SK-N-SH treated with all-trans-retinoic acid at 6 μM for 48 hours (cell line): ENCODE data around the gene PIK3R1.

Experiments used
- ATAC-seq: fragments of 200-7000 bp; cut with Tn5 transposase; 3 replicates; pipeline ENCODE4 v1.9.1; 2020; ENCODE audit warnings: mild to moderate bottlenecking, moderate library complexity
- BACH2 ChIP-seq: fragments of 250-450 bp; sonication (Bioruptor Pico); IDR thresholded peaks from 2 replicates; pipeline ENCODE4 v1.9.0; 2021; ENCODE audit warnings: mild to moderate bottlenecking, borderline replicate concordance
- CSDC2 ChIP-seq: fragments of 250-450 bp; sonication (Bioruptor Pico); IDR thresholded peaks from 2 replicates; pipeline ENCODE4 v1.5.0; 2020; ENCODE audit warnings: mild to moderate bottlenecking, moderate library complexity
- ESRRG ChIP-seq: fragments of 250-450 bp; sonication (Bioruptor Pico); IDR thresholded peaks from 2 replicates; pipeline ENCODE4 v1.6.1; 2021; ENCODE audit warnings: mild to moderate bottlenecking
- GLIS3 ChIP-seq: fragments of 250-450 bp; sonication (Bioruptor Pico); IDR thresholded peaks from 2 replicates; pipeline ENCODE4 v1.5.0; 2020; ENCODE audit warnings: mild to moderate bottlenecking, moderate library complexity
- ISL1 ChIP-seq: fragments of 250-450 bp; sonication (Bioruptor Pico); IDR thresholded peaks from 2 replicates; pipeline ENCODE4 v2.1.2; 2022; ENCODE audit warnings: mild to moderate bottlenecking, moderate library complexity
- OSR1 ChIP-seq: fragments of 250-450 bp; sonication (Bioruptor Pico); IDR thresholded peaks from 2 replicates; pipeline ENCODE4 v1.8.0; 2022; ENCODE audit warnings: moderate library complexity, mild to moderate bottlenecking, inconsistent platforms
- PPARA ChIP-seq: fragments of 250-450 bp; sonication (Bioruptor Pico); IDR thresholded peaks from 2 replicates; pipeline ENCODE4 v1.5.0; 2020; ENCODE audit warnings: mild to moderate bottlenecking, borderline replicate concordance
- RARB ChIP-seq: fragments of 250-450 bp; sonication (Bioruptor Pico); IDR thresholded peaks from 2 replicates; pipeline ENCODE4 v1.8.0; 2021; ENCODE audit warnings: mild to moderate bottlenecking, moderate library complexity
- SNAI2 ChIP-seq: fragments of 250-450 bp; sonication (Bioruptor Pico); IDR thresholded peaks from 2 replicates; pipeline ENCODE4 v1.5.0; 2020; ENCODE audit warnings: mild to moderate bottlenecking, moderate library complexity
- TCF4 ChIP-seq: fragments of 250-450 bp; sonication (Bioruptor Pico); IDR thresholded peaks from 2 replicates; pipeline ENCODE4 v1.8.0; 2021; ENCODE audit warnings: mild to moderate bottlenecking, moderate library complexity, borderline replicate concordance
- TOX ChIP-seq: fragments of 250-450 bp; sonication (Bioruptor Pico); IDR thresholded peaks from 2 replicates; pipeline ENCODE4 v1.8.0; 2021; ENCODE audit warnings: mild to moderate bottlenecking, moderate library complexity, borderline replicate concordance
- ZC3H10 ChIP-seq: fragments of 250-450 bp; sonication (Bioruptor Pico); IDR thresholded peaks from 2 replicates; pipeline ENCODE4 v1.5.1; 2021; ENCODE audit warnings: mild to moderate bottlenecking, moderate library complexity
- ZFP30 ChIP-seq: fragments of 450-650 bp; formaldehyde crosslinking; IDR thresholded peaks from 2 replicates; pipeline ENCODE4 v1.5.0; 2022; ENCODE audit warnings: mild to moderate bottlenecking, moderate library complexity
- ZNF565 ChIP-seq: fragments of 450-650 bp; formaldehyde crosslinking; conservative IDR thresholded peaks from 2 replicates; pipeline ENCODE4 v1.5.0; 2020; ENCODE audit warnings: low read depth, mild to moderate bottlenecking, moderate library complexity
- ZNF8 ChIP-seq: fragments of 450-650 bp; formaldehyde crosslinking; IDR thresholded peaks from 2 replicates; pipeline ENCODE4 v1.5.0; 2020; ENCODE audit warnings: mild to moderate bottlenecking, moderate library complexity
- TF ChIP-seq, protein P1 (sequence below): fragments of 250-450 bp; sonication (Bioruptor Pico); IDR thresholded peaks from 2 replicates; pipeline ENCODE4 v1.8.0; 2020; ENCODE audit warnings: mild to moderate bottlenecking, moderate library complexity, borderline replicate concordance
- TF ChIP-seq, protein P2 (sequence below): fragments of 250-450 bp; sonication (Bioruptor Pico); IDR thresholded peaks from 2 replicates; pipeline ENCODE4 v1.5.0; 2020; ENCODE audit warnings: mild to moderate bottlenecking, moderate library complexity
- TF ChIP-seq, protein P3 (sequence below): fragments of 250-450 bp; sonication (Bioruptor Pico); IDR thresholded peaks from 2 replicates; pipeline ENCODE4 v1.8.0; 2021; ENCODE audit warnings: low read depth, mild to moderate bottlenecking, moderate library complexity, borderline replicate concordance
- TF ChIP-seq, protein P4 (sequence below): fragments of 250-450 bp; sonication (Bioruptor Pico); IDR thresholded peaks from 2 replicates; pipeline ENCODE4 v1.5.1; 2020; ENCODE audit warnings: low read depth, mild to moderate bottlenecking, moderate library complexity
- TF ChIP-seq, protein P5 (sequence below): fragments of 250-450 bp; sonication (Bioruptor Pico); IDR thresholded peaks from 2 replicates; pipeline ENCODE4 v1.5.1; 2021; ENCODE audit warnings: mild to moderate bottlenecking, moderate library complexity

The PIK3R1 gene

DNA sequence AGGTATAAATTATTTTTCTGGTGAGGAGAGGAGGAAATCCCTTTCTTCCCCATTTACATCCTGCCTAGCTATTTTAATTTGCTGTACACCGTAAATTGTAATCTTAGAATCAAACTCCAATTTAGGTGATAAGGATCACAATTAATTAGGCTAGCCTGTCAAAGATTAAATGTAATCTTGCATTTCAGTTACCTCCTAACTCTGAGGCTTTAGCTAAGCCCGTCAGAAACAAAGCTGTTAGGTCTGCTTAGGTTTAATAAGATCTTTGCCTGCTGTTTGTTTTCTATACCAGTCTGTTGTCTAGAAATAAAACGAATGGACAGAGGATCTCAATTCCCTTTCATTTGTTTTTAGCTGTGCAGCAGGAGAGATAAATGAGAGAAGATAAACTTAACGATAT is 51.5 kb downstream of the PIK3R1 start:
- TF ChIP-seq ZNF565 (CRISPR knock-in tag) = no peak
- no peak for TF ChIP-seq GLIS3 (CRISPR knock-in tag)
- TF ChIP-seq OSR1 = no peak
- no peak for TF ChIP-seq ZC3H10 (CRISPR knock-in tag)
- no peak for TF ChIP-seq RARB (CRISPR knock-in tag)
- TF ChIP-seq, protein P1, sequence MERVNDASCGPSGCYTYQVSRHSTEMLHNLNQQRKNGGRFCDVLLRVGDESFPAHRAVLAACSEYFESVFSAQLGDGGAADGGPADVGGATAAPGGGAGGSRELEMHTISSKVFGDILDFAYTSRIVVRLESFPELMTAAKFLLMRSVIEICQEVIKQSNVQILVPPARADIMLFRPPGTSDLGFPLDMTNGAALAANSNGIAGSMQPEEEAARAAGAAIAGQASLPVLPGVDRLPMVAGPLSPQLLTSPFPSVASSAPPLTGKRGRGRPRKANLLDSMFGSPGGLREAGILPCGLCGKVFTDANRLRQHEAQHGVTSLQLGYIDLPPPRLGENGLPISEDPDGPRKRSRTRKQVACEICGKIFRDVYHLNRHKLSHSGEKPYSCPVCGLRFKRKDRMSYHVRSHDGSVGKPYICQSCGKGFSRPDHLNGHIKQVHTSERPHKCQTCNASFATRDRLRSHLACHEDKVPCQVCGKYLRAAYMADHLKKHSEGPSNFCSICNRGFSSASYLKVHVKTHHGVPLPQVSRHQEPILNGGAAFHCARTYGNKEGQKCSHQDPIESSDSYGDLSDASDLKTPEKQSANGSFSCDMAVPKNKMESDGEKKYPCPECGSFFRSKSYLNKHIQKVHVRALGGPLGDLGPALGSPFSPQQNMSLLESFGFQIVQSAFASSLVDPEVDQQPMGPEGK (CRISPR knock-in tag) = no peak
- TF ChIP-seq, protein P2, sequence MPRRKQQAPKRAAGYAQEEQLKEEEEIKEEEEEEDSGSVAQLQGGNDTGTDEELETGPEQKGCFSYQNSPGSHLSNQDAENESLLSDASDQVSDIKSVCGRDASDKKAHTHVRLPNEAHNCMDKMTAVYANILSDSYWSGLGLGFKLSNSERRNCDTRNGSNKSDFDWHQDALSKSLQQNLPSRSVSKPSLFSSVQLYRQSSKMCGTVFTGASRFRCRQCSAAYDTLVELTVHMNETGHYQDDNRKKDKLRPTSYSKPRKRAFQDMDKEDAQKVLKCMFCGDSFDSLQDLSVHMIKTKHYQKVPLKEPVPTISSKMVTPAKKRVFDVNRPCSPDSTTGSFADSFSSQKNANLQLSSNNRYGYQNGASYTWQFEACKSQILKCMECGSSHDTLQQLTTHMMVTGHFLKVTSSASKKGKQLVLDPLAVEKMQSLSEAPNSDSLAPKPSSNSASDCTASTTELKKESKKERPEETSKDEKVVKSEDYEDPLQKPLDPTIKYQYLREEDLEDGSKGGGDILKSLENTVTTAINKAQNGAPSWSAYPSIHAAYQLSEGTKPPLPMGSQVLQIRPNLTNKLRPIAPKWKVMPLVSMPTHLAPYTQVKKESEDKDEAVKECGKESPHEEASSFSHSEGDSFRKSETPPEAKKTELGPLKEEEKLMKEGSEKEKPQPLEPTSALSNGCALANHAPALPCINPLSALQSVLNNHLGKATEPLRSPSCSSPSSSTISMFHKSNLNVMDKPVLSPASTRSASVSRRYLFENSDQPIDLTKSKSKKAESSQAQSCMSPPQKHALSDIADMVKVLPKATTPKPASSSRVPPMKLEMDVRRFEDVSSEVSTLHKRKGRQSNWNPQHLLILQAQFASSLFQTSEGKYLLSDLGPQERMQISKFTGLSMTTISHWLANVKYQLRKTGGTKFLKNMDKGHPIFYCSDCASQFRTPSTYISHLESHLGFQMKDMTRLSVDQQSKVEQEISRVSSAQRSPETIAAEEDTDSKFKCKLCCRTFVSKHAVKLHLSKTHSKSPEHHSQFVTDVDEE (CRISPR knock-in tag) = no peak
- no peak for TF ChIP-seq ISL1 (CRISPR knock-in tag)
- no peak for TF ChIP-seq BACH2 (CRISPR knock-in tag)
- no peak for TF ChIP-seq PPARA (CRISPR knock-in tag)
- TF ChIP-seq SNAI2 (CRISPR knock-in tag) = no peak
- TF ChIP-seq CSDC2 = no peak
- TF ChIP-seq, protein P3, sequence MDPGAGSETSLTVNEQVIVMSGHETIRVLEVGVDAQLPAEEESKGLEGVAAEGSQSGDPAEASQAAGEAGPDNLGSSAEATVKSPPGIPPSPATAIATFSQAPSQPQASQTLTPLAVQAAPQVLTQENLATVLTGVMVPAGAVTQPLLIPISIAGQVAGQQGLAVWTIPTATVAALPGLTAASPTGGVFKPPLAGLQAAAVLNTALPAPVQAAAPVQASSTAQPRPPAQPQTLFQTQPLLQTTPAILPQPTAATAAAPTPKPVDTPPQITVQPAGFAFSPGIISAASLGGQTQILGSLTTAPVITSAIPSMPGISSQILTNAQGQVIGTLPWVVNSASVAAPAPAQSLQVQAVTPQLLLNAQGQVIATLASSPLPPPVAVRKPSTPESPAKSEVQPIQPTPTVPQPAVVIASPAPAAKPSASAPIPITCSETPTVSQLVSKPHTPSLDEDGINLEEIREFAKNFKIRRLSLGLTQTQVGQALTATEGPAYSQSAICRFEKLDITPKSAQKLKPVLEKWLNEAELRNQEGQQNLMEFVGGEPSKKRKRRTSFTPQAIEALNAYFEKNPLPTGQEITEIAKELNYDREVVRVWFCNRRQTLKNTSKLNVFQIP (CRISPR knock-in tag) = no peak
- no peak for TF ChIP-seq TCF4 (CRISPR knock-in tag)
- no peak for TF ChIP-seq ZNF8 (CRISPR knock-in tag)
- no peak for TF ChIP-seq ESRRG (CRISPR knock-in tag)
- TF ChIP-seq, protein P4, sequence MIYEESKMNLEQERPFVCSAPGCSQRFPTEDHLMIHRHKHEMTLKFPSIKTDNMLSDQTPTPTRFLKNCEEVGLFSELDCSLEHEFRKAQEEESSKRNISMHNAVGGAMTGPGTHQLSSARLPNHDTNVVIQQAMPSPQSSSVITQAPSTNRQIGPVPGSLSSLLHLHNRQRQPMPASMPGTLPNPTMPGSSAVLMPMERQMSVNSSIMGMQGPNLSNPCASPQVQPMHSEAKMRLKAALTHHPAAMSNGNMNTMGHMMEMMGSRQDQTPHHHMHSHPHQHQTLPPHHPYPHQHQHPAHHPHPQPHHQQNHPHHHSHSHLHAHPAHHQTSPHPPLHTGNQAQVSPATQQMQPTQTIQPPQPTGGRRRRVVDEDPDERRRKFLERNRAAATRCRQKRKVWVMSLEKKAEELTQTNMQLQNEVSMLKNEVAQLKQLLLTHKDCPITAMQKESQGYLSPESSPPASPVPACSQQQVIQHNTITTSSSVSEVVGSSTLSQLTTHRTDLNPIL (CRISPR knock-in tag) = no peak
- ATAC-seq = no peak

DNA sequence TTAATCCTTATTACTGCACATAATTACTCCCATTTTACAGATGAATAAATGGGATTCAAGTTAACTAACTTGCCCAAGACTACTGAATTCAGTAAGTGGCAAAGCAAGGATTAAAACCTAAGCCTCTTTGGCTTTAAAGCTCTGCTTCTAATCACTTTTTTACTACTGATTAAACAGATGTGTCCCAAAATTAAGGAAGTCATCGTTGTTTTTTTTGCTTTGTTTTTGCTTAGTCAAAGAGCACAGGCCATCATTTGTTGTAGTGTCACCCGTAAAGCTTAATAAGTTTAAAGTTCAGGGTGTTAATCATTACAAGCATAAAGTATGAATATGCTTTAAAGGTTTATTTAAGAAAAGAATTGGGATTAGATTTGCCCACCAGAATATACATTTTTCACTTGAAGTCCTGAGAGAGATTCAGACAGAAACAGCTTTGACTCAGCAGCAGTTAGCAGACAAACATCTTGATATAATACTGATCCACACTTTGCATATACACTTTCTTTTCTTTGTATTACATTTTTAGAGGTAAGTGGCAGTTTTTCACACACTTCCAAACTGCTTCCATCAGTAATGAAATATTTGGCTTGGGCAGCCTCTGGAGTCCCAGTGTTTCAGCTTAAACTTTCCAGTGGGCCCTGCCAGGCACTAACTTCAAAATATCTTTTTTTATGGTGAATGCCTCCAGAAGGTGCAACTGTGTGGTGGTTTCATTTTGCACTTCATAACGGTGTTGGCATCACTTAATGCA is 52.7 kb downstream of the PIK3R1 start:
- no peak for ATAC-seq
- TF ChIP-seq OSR1 (no peak), ZNF8 (CRISPR knock-in tag) (no peak)
- TF ChIP-seq, protein P5, sequence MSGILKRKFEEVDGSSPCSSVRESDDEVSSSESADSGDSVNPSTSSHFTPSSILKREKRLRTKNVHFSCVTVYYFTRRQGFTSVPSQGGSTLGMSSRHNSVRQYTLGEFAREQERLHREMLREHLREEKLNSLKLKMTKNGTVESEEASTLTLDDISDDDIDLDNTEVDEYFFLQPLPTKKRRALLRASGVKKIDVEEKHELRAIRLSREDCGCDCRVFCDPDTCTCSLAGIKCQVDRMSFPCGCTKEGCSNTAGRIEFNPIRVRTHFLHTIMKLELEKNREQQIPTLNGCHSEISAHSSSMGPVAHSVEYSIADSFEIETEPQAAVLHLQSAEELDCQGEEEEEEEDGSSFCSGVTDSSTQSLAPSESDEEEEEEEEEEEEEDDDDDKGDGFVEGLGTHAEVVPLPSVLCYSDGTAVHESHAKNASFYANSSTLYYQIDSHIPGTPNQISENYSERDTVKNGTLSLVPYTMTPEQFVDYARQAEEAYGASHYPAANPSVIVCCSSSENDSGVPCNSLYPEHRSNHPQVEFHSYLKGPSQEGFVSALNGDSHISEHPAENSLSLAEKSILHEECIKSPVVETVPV (CRISPR knock-in tag) = no peak

DNA sequence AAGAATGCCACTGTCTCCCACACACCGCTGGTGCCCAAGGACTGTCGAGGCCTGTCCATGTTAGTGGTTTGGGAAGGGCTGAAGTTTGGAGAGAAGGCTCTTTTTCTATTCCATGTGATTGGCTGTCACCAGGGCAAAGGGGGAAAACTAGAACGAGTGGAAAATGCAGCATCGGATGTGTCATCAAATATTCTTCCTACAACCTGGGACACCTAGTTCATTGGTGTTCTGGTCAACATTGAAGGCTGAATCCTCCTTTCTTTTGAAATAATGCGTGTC is 53.2 kb downstream of the PIK3R1 start:
- no peak for TF ChIP-seq ZFP30 (CRISPR knock-in tag)
- TF ChIP-seq PPARA (CRISPR knock-in tag) = no peak
- TF ChIP-seq, protein P5 (CRISPR knock-in tag) = no peak
- TF ChIP-seq, protein P1 (CRISPR knock-in tag) = no peak
- no peak for TF ChIP-seq TOX
- TF ChIP-seq, protein P2 (CRISPR knock-in tag) = no peak
- no peak for TF ChIP-seq ZNF565 (CRISPR knock-in tag)
- TF ChIP-seq OSR1 = no peak
- TF ChIP-seq, all 23 proteins: peak for 0

More for the DNA sequence above, 53.2 kb downstream of the PIK3R1 start:
- no peak for ATAC-seq
